HepG2 (cell line): ENCODE measurements around the gene TSN.

Experiments used
- POLR2AphosphoS5 ChIP-seq: IDR thresholded peaks from 2 replicates; pipeline ENCODE4 v1.6.1; 2012; ENCODE audit warnings: low read depth, low read length
- ZNF281 ChIP-seq: sonication (generic); formaldehyde crosslinking; IDR thresholded peaks from 2 replicates; pipeline ENCODE4 v1.4.0; 2020; ENCODE audit warnings: missing genetic modification reagents, borderline replicate concordance

DNA sequence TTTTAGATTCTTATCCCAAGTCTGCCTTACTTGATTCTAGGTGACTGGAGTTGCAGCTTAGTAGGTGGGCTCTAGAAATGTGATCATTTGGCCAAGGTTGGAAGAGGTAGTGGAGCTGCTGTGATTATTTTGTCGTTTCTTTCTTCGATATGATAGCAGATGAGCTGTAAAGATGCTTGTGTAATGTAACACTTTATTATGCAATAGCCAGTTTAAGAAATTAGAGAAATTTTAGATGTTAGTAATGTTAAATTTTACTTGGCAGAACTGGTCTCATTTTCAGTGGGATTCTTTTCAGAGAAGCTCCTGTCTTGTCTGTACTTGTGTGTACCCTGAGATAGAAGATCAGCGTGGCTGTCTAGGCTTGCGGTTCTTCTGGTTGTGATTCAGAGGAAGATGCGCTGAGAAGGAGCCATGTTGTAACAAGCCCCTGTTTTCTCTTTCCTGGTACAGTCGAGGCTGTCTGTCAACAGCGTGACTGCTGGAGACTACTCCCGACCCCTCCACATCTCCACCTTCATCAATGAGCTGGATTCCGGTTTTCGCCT is 9.3 kb downstream of the TSN start:
- TF ChIP-seq ZNF281 (CRISPR knock-in tag) (no peak), POLR2AphosphoS5 (no peak)
